Mesenchymal stem cell (in vitro differentiated cells and primary cell): ENCODE measurements around the gene ADAMTS10.
A peak's percentile ranks its signal among the peaks of the same experiment; 100 is the strongest.

Experiments used
- DNase-seq: peaks from one replicate; pipeline ENCODE4 v3.0.0-alpha.2; 2013
- H2AFZ ChIP-seq: one replicate; pipeline ENCODE4 v1.6.1; 2013; ENCODE audit warnings: low read depth, mild to moderate bottlenecking, control low read depth, inconsistent platforms, low read length, moderate library complexity
- H2AK5ac ChIP-seq: 2 replicates; pipeline ENCODE4 v1.6.1; 2013; ENCODE audit warnings: low read length, moderate library complexity, mild to moderate bottlenecking, inconsistent platforms; ENCODE audit not compliant: severe bottlenecking
- H2BK120ac ChIP-seq: one replicate; pipeline ENCODE4 v1.6.1; 2013; ENCODE audit warnings: low read depth, mild to moderate bottlenecking, inconsistent platforms, low read length, moderate library complexity
- H2BK12ac ChIP-seq, 2 experiments: one replicate each; pipeline ENCODE4 v1.6.1; 2013; ENCODE audit warnings: inconsistent platforms in 2 of 2, low read length in 2 of 2, mild to moderate bottlenecking in 2 of 2, moderate library complexity in 2 of 2, control low read depth in 1 of 2
- H2BK15ac ChIP-seq: one replicate; pipeline ENCODE4 v1.6.1; 2013; ENCODE audit warnings: mild to moderate bottlenecking, low read depth, inconsistent platforms; ENCODE audit not compliant: poor library complexity, severe bottlenecking
- H2BK5ac ChIP-seq: 2 replicates; pipeline ENCODE4 v1.6.1; 2013; ENCODE audit warnings: low read depth, mild to moderate bottlenecking, low read length, control low read depth, inconsistent platforms; ENCODE audit not compliant: poor library complexity, severe bottlenecking
- H3K14ac ChIP-seq, 2 experiments: one replicate each; pipeline ENCODE4 v1.6.1; 2013; ENCODE audit warnings: inconsistent platforms in 2 of 2, low read length in 2 of 2, control low read depth in 1 of 2, mild to moderate bottlenecking in 1 of 2, moderate library complexity in 1 of 2
- H3K18ac ChIP-seq, 2 experiments: one replicate each; pipeline ENCODE4 v1.6.1; 2013; ENCODE audit warnings: inconsistent platforms in 2 of 2, low read length in 2 of 2, control low read depth in 1 of 2, low read depth in 1 of 2, mild to moderate bottlenecking in 1 of 2
- H3K23ac ChIP-seq, 2 experiments: one replicate each; pipeline ENCODE4 v1.6.1; 2013; ENCODE audit warnings: inconsistent platforms in 2 of 2, low read length in 2 of 2, mild to moderate bottlenecking in 2 of 2, moderate library complexity in 2 of 2, control low read depth in 1 of 2
- H3K27ac ChIP-seq: 2 replicates; pipeline ENCODE4 v1.5.1; 2013; ENCODE audit warnings: mild to moderate bottlenecking, moderate library complexity, low read length, control low read depth, inconsistent platforms; ENCODE audit not compliant: poor library complexity, severe bottlenecking
- H3K27me3 ChIP-seq, 2 experiments: 2 replicates each; pipeline versions ENCODE4 v1.6.1 to v1.7.0; 2013; ENCODE audit warnings: low read length in 2 of 2, mild to moderate bottlenecking in 2 of 2, moderate library complexity in 2 of 2, control low read depth in 1 of 2, inconsistent platforms in 1 of 2; ENCODE audit not compliant: control insufficient read depth in 1 of 2, insufficient read depth in 1 of 2
- H3K36me3 ChIP-seq, 2 experiments: 2 replicates each; pipeline versions ENCODE4 v1.6.1 to v1.7.0; 2013; ENCODE audit warnings: low read length in 2 of 2, control low read depth in 1 of 2, inconsistent platforms in 1 of 2, low read depth in 1 of 2, mild to moderate bottlenecking in 1 of 2; ENCODE audit not compliant: insufficient read depth in 2 of 2, control insufficient read depth in 1 of 2
- H3K4ac ChIP-seq, 2 experiments: one replicate each; pipeline ENCODE4 v1.6.1; 2013; ENCODE audit warnings: inconsistent platforms in 2 of 2, low read length in 2 of 2, mild to moderate bottlenecking in 2 of 2, moderate library complexity in 2 of 2, control low read depth in 1 of 2, low read depth in 1 of 2
- H3K4me1 ChIP-seq: 2 replicates; pipeline ENCODE4 v1.6.1; 2013; ENCODE audit warnings: low read depth, low read length, control low read depth; ENCODE audit not compliant: control insufficient read depth, insufficient read depth
- H3K4me2 ChIP-seq: 2 replicates; pipeline ENCODE4 v1.6.1; 2013; ENCODE audit warnings: low read length, mild to moderate bottlenecking, inconsistent platforms; ENCODE audit not compliant: poor library complexity, severe bottlenecking
- H3K4me3 ChIP-seq, 2 experiments: 2 replicates each; pipeline versions ENCODE4 v1.5.1 to v1.7.0; 2013; ENCODE audit warnings: low read length in 2 of 2, mild to moderate bottlenecking in 2 of 2, control low read depth in 1 of 2, low read depth in 1 of 2; ENCODE audit not compliant: insufficient read depth in 1 of 2
- H3K79me1 ChIP-seq: replicated peaks from 2 replicates; pipeline ENCODE4 v1.6.1; 2013; ENCODE audit warnings: mild to moderate bottlenecking, control low read depth, low read length, inconsistent platforms; ENCODE audit not compliant: poor library complexity, severe bottlenecking
- H3K9ac ChIP-seq: 2 replicates; pipeline ENCODE4 v1.7.0; 2013; ENCODE audit warnings: mild to moderate bottlenecking, low read length, moderate library complexity
- H3K9me3 ChIP-seq: 2 replicates; pipeline ENCODE4 v1.7.0; 2013; ENCODE audit warnings: mild to moderate bottlenecking, low read length; ENCODE audit not compliant: control insufficient read depth
- H4K8ac ChIP-seq: one replicate; pipeline ENCODE4 v1.6.1; 2013; ENCODE audit warnings: inconsistent platforms, mild to moderate bottlenecking, low read length, moderate library complexity
- H4K91ac ChIP-seq: one replicate; pipeline ENCODE4 v1.6.1; 2013; ENCODE audit warnings: mild to moderate bottlenecking, low read length, inconsistent platforms
- WGBS: methylation state at CpG from one replicate; pipeline ENCODE4 v1.1.7; 2013; ENCODE audit warnings: mixed read lengths; 5-methylcytosine and 5-hydroxymethylcytosine counted together

Gene ADAMTS10

DNA sequence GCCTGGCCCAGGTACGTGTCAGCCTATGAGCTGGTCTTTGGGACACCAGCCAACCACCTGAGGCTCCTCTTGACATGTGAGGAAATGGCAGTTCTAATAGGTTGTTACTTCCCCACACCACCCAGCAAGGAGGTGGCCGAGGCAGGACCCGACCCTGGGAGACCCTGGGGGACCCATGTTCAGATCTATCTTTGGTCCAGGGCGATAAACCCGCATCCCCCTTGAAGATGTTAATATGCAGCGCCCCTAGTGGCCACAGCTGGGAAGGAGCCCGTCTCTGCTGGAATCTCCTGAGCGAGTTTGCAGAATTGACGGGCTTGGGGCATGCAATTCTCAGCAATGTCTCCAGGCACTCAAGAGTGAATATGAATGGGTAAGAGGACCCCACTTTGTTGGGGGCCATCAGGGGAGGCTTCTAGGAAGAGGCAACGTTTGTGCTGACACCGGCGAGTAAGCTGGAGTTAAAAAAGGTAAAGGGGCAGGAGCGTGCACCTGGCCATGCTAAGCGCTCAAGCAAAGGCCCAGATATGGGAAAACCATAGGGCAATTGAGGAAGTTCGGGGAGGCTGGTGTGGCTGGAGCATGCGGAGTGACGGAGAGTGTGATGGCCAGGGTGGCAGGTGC lies 31.8 kb downstream of the ADAMTS10 start:
- Histone ChIP-seq H3K4me2 (no peak overlapping the region), H3K4ac (no peak overlapping the region), H3K27ac (no peak overlapping the region), H3K4me1 (peaks cover 5% of the 10 kb centered on the region), H3K9me3 (no peaks in the 10 kb centered on the region), H2BK15ac (no peak overlapping the region), H2BK5ac (no peak overlapping the region), H3K23ac (no peak overlapping the region), H2BK12ac (no peak overlapping the region), H3K36me3 (peaks cover 0 to 5% of the 10 kb centered on the region in 2 experiments), H3K79me1 (no peaks in the 10 kb centered on the region), H3K18ac (no peak overlapping the region), H4K8ac (peak overlapping the region; percentile 36), H2AK5ac (no peak overlapping the region), H3K4me3 (no peak overlapping the region), H3K9ac (no peak overlapping the region), H2BK120ac (no peak overlapping the region), H2AFZ (no peak overlapping the region), H4K91ac (no peak overlapping the region), H3K14ac (no peak overlapping the region), H3K27me3 (peaks cover 12 to 16% of the 10 kb centered on the region in 2 experiments)
- peak; percentile 65 for DNase-seq
- WGBS, result 27% methylated on average over 17 of the region's 17 CpGs

DNA sequence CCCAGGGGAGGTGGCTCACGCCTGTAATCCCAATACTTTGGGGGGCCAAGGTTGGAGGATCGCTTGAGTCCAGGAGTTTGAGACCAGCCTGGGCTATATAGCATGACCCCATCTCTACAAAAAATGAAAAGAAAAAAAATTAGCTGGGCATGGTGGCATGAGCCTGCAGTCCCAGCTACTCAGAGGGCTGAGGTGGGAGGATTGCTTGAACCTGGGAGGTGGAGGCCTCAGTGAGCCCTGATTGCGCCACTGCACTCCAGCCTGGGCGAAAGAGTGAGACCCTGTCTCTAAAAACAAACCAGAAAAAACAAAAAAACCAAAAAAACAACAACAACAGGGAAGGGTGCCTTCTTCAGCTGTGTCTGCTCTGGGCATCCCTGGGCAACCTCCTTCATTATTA lies 32.8 kb downstream of the ADAMTS10 start:
- Histone ChIP-seq H3K27me3 (peaks cover 12 to 16% of the 10 kb centered on the region in 2 experiments), H3K27ac (no peak overlapping the region), H3K4me1 (peaks cover 5% of the 10 kb centered on the region), H3K4ac (no peak overlapping the region), H2BK12ac (no peak overlapping the region), H3K9me3 (no peaks in the 10 kb centered on the region), H3K79me1 (no peaks in the 10 kb centered on the region), H3K9ac (no peak overlapping the region), H2AFZ (no peak overlapping the region), H2BK120ac (no peak overlapping the region), H3K4me3 (no peak overlapping the region), H4K91ac (no peak overlapping the region), H2BK15ac (no peak overlapping the region), H3K18ac (no peak overlapping the region), H3K14ac (no peak overlapping the region), H3K4me2 (no peak overlapping the region), H3K36me3 (peaks cover 0 to 5% of the 10 kb centered on the region in 2 experiments), H3K23ac (no peak overlapping the region), H2BK5ac (no peak overlapping the region), H2AK5ac (no peak overlapping the region), H4K8ac (no peak overlapping the region)
- no peak for DNase-seq
- WGBS, result 82% methylated on average over 3 of the region's 4 CpGs

DNA sequence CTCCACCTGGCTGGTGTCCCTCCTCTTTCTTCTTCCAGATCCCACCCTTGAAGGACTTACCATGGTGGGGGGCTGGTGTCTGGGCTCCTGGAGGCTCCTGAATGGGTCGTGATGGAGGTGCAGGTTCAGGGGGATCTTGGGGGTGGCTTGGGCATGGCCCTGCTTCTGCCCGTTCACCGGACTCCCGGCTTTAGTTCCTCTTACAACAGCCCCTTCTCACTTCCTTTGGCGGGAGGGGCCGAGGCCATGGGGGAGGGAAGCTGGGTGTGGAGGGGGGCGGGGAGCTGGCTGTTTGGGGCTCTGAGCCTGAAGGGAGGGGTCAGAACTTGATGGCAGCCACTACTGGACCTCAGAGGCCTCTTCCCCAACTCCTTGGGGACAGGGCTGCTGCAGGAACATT lies 33.3 kb downstream of the ADAMTS10 start, which contains the start of gene MYO1F:
MYO1F (minus strand) TSS at position 196 of the 400 bp plus-strand sequence; CDS start at position 63, 133 bp downstream.
- Histone ChIP-seq H3K27me3 (peaks cover 12 to 16% of the 10 kb centered on the region in 2 experiments), H4K91ac (no peak within 1 kb of the TSS), H3K4me2 (no peak within 1 kb of the TSS), H3K4ac (no peak within 1 kb of the TSS), H2BK5ac (no peak within 1 kb of the TSS), H2AK5ac (no peak within 1 kb of the TSS), H3K36me3 (peaks cover 0 to 5% of the 10 kb centered on the region in 2 experiments), H3K4me1 (peaks cover 5% of the 10 kb centered on the region), H3K9ac (no peak within 1 kb of the TSS), H3K9me3 (no peaks in the 10 kb centered on the region), H3K4me3 (no peak within 1 kb of the TSS), H3K14ac (no peak within 1 kb of the TSS), H2BK120ac (no peak within 1 kb of the TSS), H3K18ac (peak within 1 kb of the TSS in 1 of 2 experiments; percentile 25), H3K23ac (no peak within 1 kb of the TSS), H2BK12ac (no peak within 1 kb of the TSS), H3K79me1 (no peaks in the 10 kb centered on the region), H4K8ac (no peak within 1 kb of the TSS), H2AFZ (no peak within 1 kb of the TSS), H2BK15ac (no peak within 1 kb of the TSS), H3K27ac (no peak within 1 kb of the TSS)
- no peak for DNase-seq
- 35% methylated on average over 3 of the region's 7 CpGs for WGBS

DNA sequence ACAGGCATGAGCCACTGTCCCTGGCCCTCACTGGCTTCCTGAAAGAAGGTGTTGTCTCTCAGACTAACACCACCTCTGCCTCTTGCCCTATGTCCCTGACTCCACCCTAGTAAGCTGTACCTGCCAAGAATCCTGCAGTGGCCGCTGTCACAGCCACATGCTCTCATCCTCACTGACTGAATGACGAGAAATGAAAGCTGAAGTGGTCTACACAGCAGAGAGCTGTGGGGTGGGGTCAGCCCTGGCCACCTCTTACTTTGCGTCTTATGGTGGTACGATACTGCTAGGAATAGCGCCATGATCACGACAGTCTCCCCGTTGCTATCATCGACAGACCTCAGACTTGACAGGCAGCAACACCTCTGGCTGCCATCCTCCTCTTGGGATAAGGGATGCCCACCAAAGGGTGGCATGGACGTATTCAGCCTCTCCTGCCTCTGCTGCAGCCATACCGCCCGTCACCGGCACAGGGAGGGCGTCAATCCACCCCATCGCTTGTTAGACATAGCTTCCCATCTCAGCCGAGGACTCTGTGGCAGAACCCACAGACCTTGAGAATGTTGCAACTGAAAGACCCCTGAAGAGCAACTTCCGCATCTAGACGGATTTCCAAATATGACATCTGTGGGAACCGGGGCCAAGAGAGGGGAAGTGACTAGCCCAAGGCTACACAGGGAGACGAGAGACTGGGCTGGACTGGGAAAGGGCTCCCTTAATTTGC lies 34.1 kb downstream of the ADAMTS10 start:
- no peak overlapping the region for H2AK5ac ChIP-seq
- H3K18ac ChIP-seq, result peak overlapping the region in 1 of 2 experiments; percentile 25
- no peak overlapping the region for H4K8ac ChIP-seq
- no peak overlapping the region for H3K4me2 ChIP-seq
- H3K27ac ChIP-seq, result no peak overlapping the region
- H3K14ac ChIP-seq, result no peak overlapping the region
- no peak overlapping the region for H2BK12ac ChIP-seq
- H3K9me3 ChIP-seq, result no peaks in the 10 kb centered on the region
- peaks cover 5% of the 10 kb centered on the region for H3K4me1 ChIP-seq
- WGBS, result 89% methylated on average over 19 of the region's 19 CpGs
- no peak overlapping the region for H2AFZ ChIP-seq
- H3K36me3 ChIP-seq, result peaks cover 0 to 5% of the 10 kb centered on the region in 2 experiments
- no peak for DNase-seq
- H2BK15ac ChIP-seq, result no peak overlapping the region
- no peaks in the 10 kb centered on the region for H3K79me1 ChIP-seq
- H3K9ac ChIP-seq, result no peak overlapping the region
- H3K4ac ChIP-seq, result no peak overlapping the region
- H3K27me3 ChIP-seq, result peaks cover 12 to 16% of the 10 kb centered on the region in 2 experiments
- H2BK5ac ChIP-seq, result no peak overlapping the region
- no peak overlapping the region for H2BK120ac ChIP-seq
- no peak overlapping the region for H3K4me3 ChIP-seq
- no peak overlapping the region for H4K91ac ChIP-seq
- H3K23ac ChIP-seq, result no peak overlapping the region
